HG03457 (cell line): ENCODE measurements around the gene VKORC1.

Experiments
- ATAC-seq: cut with Tn5 transposase; IDR thresholded peaks from one replicate; pipeline ENCODE4 v1.9.1; 2021; ENCODE audit warnings: moderate number of reproducible peaks; ENCODE audit not compliant: unreplicated experiment

The VKORC1 gene

GRCh38 chr16:31083981-31084380 is 10.6 kb downstream of the VKORC1 start:
- ATAC-seq: no peak

GRCh38 chr16:31083556-31083955 is 11.0 kb downstream of the VKORC1 start:
- no peak for ATAC-seq

DNA sequence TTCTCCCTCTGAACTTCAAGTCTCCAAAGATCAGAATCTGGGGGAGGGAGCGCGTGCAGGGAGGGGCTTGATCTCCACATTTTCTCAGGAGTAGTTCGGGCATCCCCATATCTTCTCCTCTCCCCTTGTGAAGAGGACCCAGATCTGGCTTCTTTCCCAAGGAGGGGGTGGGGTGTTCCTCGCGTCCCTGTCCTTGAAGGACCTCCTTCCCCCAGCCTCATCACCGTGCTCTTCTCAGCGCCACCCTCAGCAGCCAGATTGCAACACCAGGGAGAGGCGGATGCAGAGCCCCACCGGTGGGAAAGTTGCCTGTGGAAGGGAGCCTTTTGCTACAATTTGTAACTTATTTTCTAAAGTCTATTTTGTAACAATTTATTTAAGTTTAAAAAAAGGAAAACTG is 11.5 kb downstream of the VKORC1 start:
- no peak for ATAC-seq

GRCh38 chr16:31082368-31083045 is 12.1 kb downstream of the VKORC1 start:
- no peak for ATAC-seq

DNA sequence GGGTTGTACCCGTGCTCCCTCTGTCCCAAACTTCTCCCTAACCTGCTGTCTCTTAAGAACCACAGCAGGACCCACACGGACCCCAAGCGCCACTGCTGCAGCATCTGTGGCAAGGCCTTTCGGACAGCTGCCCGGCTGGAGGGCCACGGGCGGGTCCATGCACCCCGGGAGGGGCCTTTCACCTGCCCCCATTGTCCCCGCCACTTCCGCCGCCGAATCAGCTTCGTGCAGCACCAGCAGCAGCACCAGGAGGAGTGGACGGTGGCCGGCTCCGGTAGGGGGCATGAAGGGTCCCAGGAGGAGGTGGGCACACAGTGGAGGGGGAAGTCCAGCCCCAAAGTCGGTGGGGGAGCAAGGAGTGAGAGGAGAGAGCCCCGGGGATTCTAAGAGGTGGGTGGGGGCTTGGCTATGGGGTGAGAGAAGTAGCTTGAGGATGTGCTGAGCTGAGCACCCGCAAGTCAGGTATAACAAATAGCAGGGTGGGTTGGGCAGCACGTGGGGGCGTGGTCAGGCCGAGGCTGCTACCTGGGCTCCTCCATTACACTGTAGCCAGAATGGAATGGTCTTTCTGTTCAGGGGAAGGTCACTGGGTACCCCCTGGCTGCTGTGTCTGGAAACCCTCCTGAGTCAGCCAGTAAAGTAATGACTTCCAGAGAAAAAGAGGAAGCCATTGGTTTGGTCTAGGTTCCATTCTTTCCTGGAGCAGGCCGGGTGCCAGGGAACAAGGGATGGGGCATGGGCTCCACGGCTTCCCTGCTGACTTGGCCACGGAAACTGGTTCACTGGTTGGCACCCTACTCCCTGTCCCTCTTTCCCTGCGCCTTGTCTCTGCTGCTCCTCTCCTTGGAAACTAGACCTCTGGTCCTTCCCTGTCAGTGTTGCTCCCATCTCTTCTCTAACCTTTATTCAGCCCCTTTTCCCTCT is 12.9 kb downstream of the VKORC1 start:
- no peak for ATAC-seq

- no peak for ATAC-seq
Measured at GRCh38 chr16:31080756-31081419, 13.7 kb downstream of the VKORC1 start.

DNA sequence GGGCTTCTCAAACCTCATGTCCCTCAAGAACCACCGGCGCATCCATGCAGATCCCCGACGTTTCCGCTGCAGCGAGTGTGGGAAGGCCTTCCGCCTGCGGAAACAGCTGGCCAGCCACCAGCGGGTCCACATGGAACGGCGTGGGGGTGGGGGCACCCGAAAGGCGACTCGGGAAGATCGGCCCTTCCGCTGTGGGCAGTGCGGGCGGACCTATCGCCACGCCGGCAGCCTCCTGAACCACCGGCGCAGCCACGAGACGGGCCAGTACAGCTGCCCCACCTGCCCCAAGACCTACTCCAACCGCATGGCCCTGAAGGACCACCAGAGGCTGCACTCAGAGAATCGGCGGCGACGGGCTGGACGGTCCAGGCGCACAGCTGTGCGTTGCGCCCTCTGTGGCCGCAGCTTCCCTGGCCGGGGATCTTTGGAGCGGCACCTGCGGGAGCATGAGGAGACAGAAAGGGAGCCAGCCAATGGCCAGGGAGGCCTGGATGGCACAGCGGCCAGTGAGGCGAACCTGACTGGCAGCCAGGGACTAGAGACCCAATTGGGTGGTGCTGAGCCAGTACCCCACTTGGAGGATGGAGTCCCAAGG is 14.5 kb downstream of the VKORC1 start:
- ATAC-seq: no peak

- ATAC-seq: no peak
Measured at GRCh38 chr16:31079342-31079944, 15.2 kb downstream of the VKORC1 start.

GRCh38 chr16:31078597-31079341 is 15.8 kb downstream of the VKORC1 start:
- ATAC-seq: no peak

- ATAC-seq: no peak
Measured at GRCh38 chr16:31077592-31078396, 16.8 kb downstream of the VKORC1 start.

- ATAC-seq: no peak
Measured at GRCh38 chr16:31077024-31077423, 17.6 kb downstream of the VKORC1 start.

DNA sequence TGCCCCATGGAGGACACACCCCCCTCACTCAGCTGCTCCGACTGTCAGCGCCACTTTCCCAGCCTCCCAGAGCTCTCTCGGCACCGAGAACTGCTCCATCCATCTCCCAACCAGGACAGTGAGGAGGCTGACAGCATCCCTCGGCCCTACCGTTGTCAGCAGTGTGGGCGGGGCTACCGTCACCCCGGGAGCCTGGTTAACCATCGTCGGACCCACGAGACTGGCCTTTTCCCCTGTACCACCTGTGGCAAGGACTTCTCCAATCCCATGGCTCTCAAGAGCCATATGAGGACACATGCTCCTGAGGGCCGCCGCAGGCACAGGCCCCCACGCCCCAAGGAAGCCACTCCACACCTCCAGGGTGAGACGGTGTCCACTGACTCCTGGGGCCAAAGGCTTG is 18.3 kb downstream of the VKORC1 start:
- ATAC-seq: no peak

DNA sequence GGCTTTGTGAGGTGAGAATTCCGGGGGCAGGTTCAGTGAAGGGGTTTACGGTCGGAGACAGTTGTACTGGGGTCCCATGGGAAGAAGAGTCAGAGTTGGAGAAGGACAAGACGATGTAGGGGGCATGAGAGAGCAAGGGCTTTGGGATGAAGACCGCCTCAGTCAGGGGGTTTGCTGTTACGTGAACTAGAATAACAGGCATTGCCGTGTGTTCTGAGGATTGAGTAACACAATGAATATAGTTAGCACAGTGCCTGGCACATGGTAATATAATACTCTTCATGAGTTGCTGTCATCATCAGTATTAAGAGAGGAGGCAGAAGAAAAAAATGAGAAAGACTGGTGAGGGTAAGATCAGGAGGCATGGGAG is 19.8 kb downstream of the VKORC1 start:
- no peak for ATAC-seq

GRCh38 chr16:31073970-31074813 is 20.4 kb downstream of the VKORC1 start, which contains the start of the genes ZNF646 and ZNF668:
ZNF646 (plus strand) TSS chr16:31074422; CDS start chr16:31076325, 1,903 bp downstream.
ZNF668 (minus strand) TSS chr16:31074240; CDS start chr16:31064459, 9,781 bp downstream.
- ATAC-seq: peak; percentile 64

GRCh38 chr16:31073142-31073969 is 21.2 kb downstream of the VKORC1 start:
- peak; percentile 52 for ATAC-seq

DNA sequence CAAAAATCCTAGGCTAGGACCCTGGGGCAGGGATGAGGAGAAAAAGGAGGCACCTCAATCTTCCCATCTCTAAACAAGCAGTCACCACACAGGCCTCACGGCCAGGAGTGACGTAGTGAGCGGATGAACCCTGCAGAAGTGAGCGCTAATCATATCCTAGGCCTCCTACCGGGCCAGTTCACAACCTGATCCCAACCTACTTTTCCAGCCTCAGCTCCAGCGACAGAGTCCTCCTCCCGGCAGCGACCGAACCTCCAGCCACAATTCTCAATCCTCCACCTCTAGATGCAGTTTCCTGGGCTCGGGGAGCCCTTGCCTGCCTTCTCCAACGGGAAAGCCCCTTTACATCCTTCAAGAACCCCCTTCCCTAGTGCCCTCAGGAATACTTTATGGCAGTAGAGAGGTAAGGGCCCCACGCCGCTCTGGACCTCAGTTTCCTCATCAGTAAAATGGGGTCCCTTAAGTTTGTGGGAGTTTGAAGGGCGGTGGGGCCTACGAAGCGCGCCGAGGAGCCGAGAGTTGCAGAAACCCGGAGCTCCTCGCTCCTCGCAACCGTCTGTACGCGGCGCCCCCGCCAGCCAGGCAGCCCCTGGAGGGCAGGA is 22.0 kb downstream of the VKORC1 start:
- no peak for ATAC-seq

GRCh38 chr16:31071861-31072260 is 22.7 kb downstream of the VKORC1 start:
- ATAC-seq: no peak
